ENCODE data around the gene GPX4. TPM values are rescaled to one million over a fixed set of nuclear protein-coding genes. Genes with fewer than 3 reads are reported as not detected.

Gene GPX4
- total and polyA plus RNA-seq, 12 donors: 332 to 1,424 (median 704) TPM

GRCh38 chr19:1153891-1154730 lies 50.3 kb downstream of the GPX4 start:
- Histone ChIP-seq H3K4me3 (peak overlapping the region in 1 of 4 donors; percentile 37), H3K9me3 (replicated peaks in 1 of 3) (no peaks in the 10 kb centered on the region), H3K27ac (peak overlapping the region; percentile 77 to 99 (median 99)), H3K4me1 (replicated peaks in 1 of 2) (peaks cover 40 to 58% of the 10 kb centered on the region in 2 donors), H3K36me3 (replicated peaks in 1 of 2) (peaks cover 0 to 41% of the 10 kb centered on the region in 2 donors), H3K27me3 (no peaks in the 10 kb centered on the region)
- peak in 1 of 7 donors; percentile 37 for DNase-seq
- WGBS, 4 donors: 84 to 95% (median 90%) methylated on average over 9 to 54 of the region's 58 CpGs
- no peak for TF ChIP-seq POLR2A (IDR thresholded peaks at IDR 0.05)
- TF ChIP-seq CTCF (IDR thresholded peaks at IDR 0.05): no peak
- intact Hi-C loops (cut with DNase I): no loop called here

GRCh38 chr19:1154731-1155351 lies 51.0 kb downstream of the GPX4 start:
- Histone ChIP-seq H3K27ac (peak overlapping the region; percentile 90 to 99 (median 99)), H3K4me3 (peak overlapping the region in 1 of 4 donors; percentile 37), H3K36me3 (replicated peaks in 1 of 2) (peaks cover 0 to 34% of the 10 kb centered on the region in 2 donors), H3K9me3 (replicated peaks in 1 of 3) (no peaks in the 10 kb centered on the region), H3K27me3 (no peaks in the 10 kb centered on the region), H3K4me1 (replicated peaks in 1 of 2) (peaks cover 40 to 58% of the 10 kb centered on the region in 2 donors)
- 0 to 32% (median 15%) methylated on average over 9 to 32 of the region's 32 CpGs for WGBS, 4 donors
- intact Hi-C loops (cut with DNase I): no loop called here
- TF ChIP-seq POLR2A (IDR thresholded peaks at IDR 0.05): peak in 1 of 2 donors; percentile 87
- peak in 3 of 6 experiments; percentile 10 to 29 (median 12) for TF ChIP-seq CTCF (IDR thresholded peaks at IDR 0.05)
- peak; percentile 86 to 97 (median 96) for DNase-seq

DNA sequence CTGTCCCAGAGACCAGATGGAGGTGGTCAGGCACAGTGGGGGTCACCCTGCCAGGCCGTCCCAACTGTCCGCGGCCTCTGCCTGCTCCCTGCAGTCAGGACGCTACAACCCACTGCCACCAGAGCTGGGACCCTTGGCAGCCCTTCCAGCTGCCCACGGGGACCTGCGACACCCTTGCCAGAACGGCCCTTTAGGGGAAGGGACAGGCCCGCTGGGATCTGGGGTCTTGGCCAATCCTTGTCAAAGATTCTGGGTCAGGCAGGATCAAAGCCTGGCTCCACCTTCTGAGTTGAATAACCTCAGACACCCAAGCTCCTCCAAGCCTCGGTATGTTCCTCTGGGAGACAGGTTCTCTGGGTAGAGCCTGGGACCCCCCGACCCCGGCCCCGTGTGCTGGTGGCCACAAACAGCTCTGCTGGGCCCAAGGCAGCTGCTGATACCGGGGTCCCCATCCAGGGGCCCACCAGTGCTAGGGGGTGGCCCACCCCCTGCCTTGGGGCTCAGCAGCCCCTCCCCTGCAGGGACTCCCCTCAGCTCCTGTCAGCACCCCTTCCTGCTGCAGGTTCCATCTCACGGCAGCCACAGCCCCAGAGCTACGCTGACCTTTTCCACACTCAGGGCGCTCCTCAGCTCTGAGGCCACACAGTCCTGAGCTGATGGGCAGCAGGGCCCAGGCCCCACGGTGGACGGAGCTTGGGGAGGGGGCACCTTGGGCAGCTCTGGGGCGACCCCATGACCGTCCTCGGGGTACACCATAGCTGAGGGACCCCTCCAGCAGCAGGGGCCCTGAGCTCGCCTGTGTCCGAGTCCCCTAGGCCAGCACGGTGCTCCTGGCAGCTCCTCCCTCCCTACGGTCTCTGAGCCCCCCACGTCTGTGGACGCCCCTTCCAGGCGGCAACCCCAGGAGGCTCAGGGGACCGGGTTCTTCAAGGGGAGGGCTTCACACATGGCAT lies 51.8 kb downstream of the GPX4 start:
- 10 to 70% (median 64%) methylated on average over 2 to 29 of the region's 29 CpGs for WGBS, 4 donors
- no peaks in the 10 kb centered on the region for H3K9me3 ChIP-seq (replicated peaks in 1 of 3)
- peaks cover 0 to 33% of the 10 kb centered on the region in 2 donors for H3K36me3 ChIP-seq (replicated peaks in 1 of 2)
- H3K27me3 ChIP-seq: no peaks in the 10 kb centered on the region
- H3K27ac ChIP-seq: peak overlapping the region; percentile 90 to 99 (median 99)
- peaks cover 37 to 54% of the 10 kb centered on the region in 2 donors for H3K4me1 ChIP-seq (replicated peaks in 1 of 2)
- intact Hi-C loops (cut with DNase I): no loop called here
- TF ChIP-seq POLR2A (IDR thresholded peaks at IDR 0.05): no peak
- no peak for TF ChIP-seq CTCF (IDR thresholded peaks at IDR 0.05)
- DNase-seq: peak; percentile 35 to 93 (median 84)
- H3K4me3 ChIP-seq: peak overlapping the region in 1 of 4 donors; percentile 37

Other genes with a start within 250 kb of the GPX4 start
- gene CFD, start 244.3 kb upstream of the GPX4 start, total RNA-seq: 100 to 1,000 TPM in 3 of 9 donors, 10 to 100 TPM in 5, 1 to 10 TPM in 1; 1.2 to 176 (median 62.4) TPM
- 100 to 1,000 TPM in 1 of 3 donors, 10 to 100 TPM in 1, under 1 TPM in 1; 0.92 to 466 (median 47.8) TPM for gene CFD, start 244.3 kb upstream of the GPX4 start, polyA plus RNA-seq
- gene MED16, start 210.8 kb upstream of the GPX4 start, total RNA-seq: 100 to 1,000 TPM in 1 of 9 donors, 10 to 100 TPM in 8; 11.9 to 101 (median 61.2) TPM
- 100 to 1,000 TPM in 2 of 3 donors, 1 to 10 TPM in 1; 5.3 to 139 (median 127) TPM for gene MED16, start 210.8 kb upstream of the GPX4 start, polyA plus RNA-seq
- not detected for gene RNU6-9, start 210.5 kb upstream of the GPX4 start, total RNA-seq
- gene RNU6-9, start 210.5 kb upstream of the GPX4 start, polyA plus RNA-seq: not detected
- gene R3HDM4, start 190.8 kb upstream of the GPX4 start, total RNA-seq: 10 to 100 TPM in 8 of 9 donors, 1 to 10 TPM in 1; 8.9 to 40.5 (median 29.0) TPM
- 10 to 100 TPM; 19.8 to 59.5 (median 57.7) TPM for gene R3HDM4, start 190.8 kb upstream of the GPX4 start, polyA plus RNA-seq
- under 1 TPM in 2 of 9 donors, not detected in 7; 0.25 to 0.44 TPM for gene KISS1R, start 186.7 kb upstream of the GPX4 start, total RNA-seq
- gene KISS1R, start 186.7 kb upstream of the GPX4 start, polyA plus RNA-seq: not detected
- 10 to 100 TPM in 1 of 9 donors, 1 to 10 TPM in 8; 4.2 to 10.2 (median 8.0) TPM for gene ARID3A, start 178.0 kb upstream of the GPX4 start, total RNA-seq
- 1 to 10 TPM; 1.6 to 6.7 (median 2.1) TPM for gene ARID3A, start 178.0 kb upstream of the GPX4 start, polyA plus RNA-seq
- gene WDR18, start 119.6 kb upstream of the GPX4 start, total RNA-seq: 10 to 100 TPM; 24.2 to 78.7 (median 52.1) TPM
- gene WDR18, start 119.6 kb upstream of the GPX4 start, polyA plus RNA-seq: 100 to 1,000 TPM in 1 of 3 donors, 10 to 100 TPM in 1, 1 to 10 TPM in 1; 5.4 to 140 (median 98.6) TPM
- gene GRIN3B, start 103.6 kb upstream of the GPX4 start, total RNA-seq: under 1 TPM in 3 of 9 donors, not detected in 6; 0.08 to 0.18 (median 0.14) TPM
- gene GRIN3B, start 103.6 kb upstream of the GPX4 start, polyA plus RNA-seq: under 1 TPM in 1 of 3 donors, not detected in 2; 0.24 TPM
- 100 to 1,000 TPM in 8 of 9 donors, 10 to 100 TPM in 1; 94.1 to 308 (median 182) TPM for gene TMEM259, start 82.9 kb upstream of the GPX4 start, total RNA-seq
- gene TMEM259, start 82.9 kb upstream of the GPX4 start, polyA plus RNA-seq: 100 to 1,000 TPM in 2 of 3 donors, 10 to 100 TPM in 1; 79.4 to 743 (median 370) TPM
- gene RNU6-2, start 82.5 kb upstream of the GPX4 start, total RNA-seq: not detected
- gene RNU6-2, start 82.5 kb upstream of the GPX4 start, polyA plus RNA-seq: not detected
- 10 to 100 TPM in 8 of 9 donors, 1 to 10 TPM in 1; 6.9 to 64.9 (median 42.3) TPM for gene CNN2, start 77.4 kb upstream of the GPX4 start, total RNA-seq
- gene CNN2, start 77.4 kb upstream of the GPX4 start, polyA plus RNA-seq: 10 to 100 TPM; 11.2 to 60.8 (median 52.5) TPM
- 10 to 100 TPM in 7 of 9 donors, 1 to 10 TPM in 2; 4.0 to 23.2 (median 17.5) TPM for gene ABCA7, start 63.9 kb upstream of the GPX4 start, total RNA-seq
- gene ABCA7, start 63.9 kb upstream of the GPX4 start, polyA plus RNA-seq: 100 to 1,000 TPM in 1 of 3 donors, 10 to 100 TPM in 1, 1 to 10 TPM in 1; 2.1 to 109 (median 28.7) TPM
- gene ARHGAP45, start 36.8 kb upstream of the GPX4 start, total RNA-seq: 10 to 100 TPM in 8 of 9 donors, 1 to 10 TPM in 1; 4.9 to 74.3 (median 31.5) TPM
- 10 to 100 TPM in 2 of 3 donors, 1 to 10 TPM in 1; 1.6 to 75.4 (median 30.2) TPM for gene ARHGAP45, start 36.8 kb upstream of the GPX4 start, polyA plus RNA-seq
- gene POLR2E, start 8.6 kb upstream of the GPX4 start, total RNA-seq: 100 to 1,000 TPM in 7 of 9 donors, 10 to 100 TPM in 2; 84.1 to 231 (median 164) TPM
- gene POLR2E, start 8.6 kb upstream of the GPX4 start, polyA plus RNA-seq: 100 to 1,000 TPM in 2 of 3 donors, 10 to 100 TPM in 1; 74.7 to 132 (median 109) TPM
- 100 to 1,000 TPM in 3 of 9 donors, 10 to 100 TPM in 6; 14.4 to 176 (median 65.2) TPM for gene SBNO2, start 70.3 kb downstream of the GPX4 start, total RNA-seq
- gene SBNO2, start 70.3 kb downstream of the GPX4 start, polyA plus RNA-seq: 100 to 1,000 TPM in 1 of 3 donors, 10 to 100 TPM in 2; 13.6 to 118 (median 84.2) TPM
- gene STK11, start 101.8 kb downstream of the GPX4 start, total RNA-seq: 100 to 1,000 TPM in 3 of 9 donors, 10 to 100 TPM in 6; 53.5 to 117 (median 93.2) TPM
- gene STK11, start 101.8 kb downstream of the GPX4 start, polyA plus RNA-seq: 100 to 1,000 TPM in 1 of 3 donors, 10 to 100 TPM in 2; 37.8 to 148 (median 94.5) TPM
- 1 to 10 TPM in 6 of 9 donors, under 1 TPM in 1, not detected in 2; 0.67 to 5.0 (median 1.8) TPM for gene CBARP, start 134.0 kb downstream of the GPX4 start, total RNA-seq
- 1 to 10 TPM in 2 of 3 donors, under 1 TPM in 1; 0.09 to 9.3 (median 2.2) TPM for gene CBARP, start 134.0 kb downstream of the GPX4 start, polyA plus RNA-seq
- gene ATP5F1D, start 137.8 kb downstream of the GPX4 start, total RNA-seq: 100 to 1,000 TPM in 7 of 9 donors, 10 to 100 TPM in 2; 78.9 to 435 (median 205) TPM
- gene ATP5F1D, start 137.8 kb downstream of the GPX4 start, polyA plus RNA-seq: 1,000 to 10,000 TPM in 1 of 3 donors, 100 to 1,000 TPM in 1, 10 to 100 TPM in 1; 15.6 to 1,534 (median 925) TPM
- 100 to 1,000 TPM in 5 of 9 donors, 10 to 100 TPM in 3, 1 to 10 TPM in 1; 8.6 to 189 (median 112) TPM for gene MIDN, start 144.6 kb downstream of the GPX4 start, total RNA-seq
- gene MIDN, start 144.6 kb downstream of the GPX4 start, polyA plus RNA-seq: 10 to 100 TPM; 15.5 to 73.0 (median 46.8) TPM
- gene CIRBP, start 165.3 kb downstream of the GPX4 start, total RNA-seq: 1,000 to 10,000 TPM in 1 of 9 donors, 100 to 1,000 TPM in 8; 317 to 1,164 (median 674) TPM
- gene CIRBP, start 165.3 kb downstream of the GPX4 start, polyA plus RNA-seq: 100 to 1,000 TPM; 360 to 990 (median 737) TPM
- 100 to 1,000 TPM in 3 of 9 donors, 10 to 100 TPM in 6; 48.4 to 279 (median 85.0) TPM for gene FAM174C, start 171.5 kb downstream of the GPX4 start, total RNA-seq
- 100 to 1,000 TPM in 2 of 3 donors, 1 to 10 TPM in 1; 3.8 to 139 (median 123) TPM for gene FAM174C, start 171.5 kb downstream of the GPX4 start, polyA plus RNA-seq
- under 1 TPM in 1 of 9 donors, not detected in 8; 0.11 TPM for gene EFNA2, start 181.9 kb downstream of the GPX4 start, total RNA-seq
- not detected for gene EFNA2, start 181.9 kb downstream of the GPX4 start, polyA plus RNA-seq